Choroid plexus epithelial cell (primary cell): ENCODE measurements around the gene FLNC.

Experiments
- DNase-seq: peaks from one replicate; pipeline ENCODE4 v3.0.0-alpha.2; 2010; ENCODE audit warnings: low read depth
- H3K4me3 ChIP-seq: 2 replicates; pipeline ENCODE4 v1.5.1; 2011; ENCODE audit warnings: low read depth, mild to moderate bottlenecking, control low read depth, low read length, moderate library complexity
- CTCF ChIP-seq: conservative IDR thresholded peaks from 2 replicates; pipeline ENCODE4 v1.5.1; 2011; ENCODE audit warnings: low read depth, mild to moderate bottlenecking, control low read depth, inconsistent platforms, low read length, moderate library complexity

Gene FLNC

DNA sequence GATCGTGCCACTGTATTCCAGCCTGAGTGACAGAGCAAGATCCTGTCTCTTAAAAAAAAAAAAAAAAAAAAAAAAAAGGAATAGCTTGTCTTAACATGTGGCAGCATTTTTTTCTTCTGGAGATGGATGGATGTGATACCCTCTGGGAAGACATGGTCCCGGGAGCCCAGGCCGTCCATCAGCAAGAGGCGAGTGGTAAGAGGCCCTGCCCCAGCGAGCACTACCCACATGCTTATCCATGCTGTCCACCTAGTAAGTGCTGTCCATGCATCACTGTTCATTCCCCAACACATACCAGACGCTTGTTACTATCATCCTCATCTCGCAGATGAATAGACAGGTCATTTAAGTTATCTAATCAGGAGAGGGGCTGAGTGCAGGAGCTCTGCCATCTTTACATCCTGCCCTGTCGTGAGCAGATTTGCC is 45.3 kb downstream of the FLNC start:
- no peak for TF ChIP-seq CTCF
- H3K4me3 ChIP-seq: no peak overlapping the region
- no peak for DNase-seq

DNA sequence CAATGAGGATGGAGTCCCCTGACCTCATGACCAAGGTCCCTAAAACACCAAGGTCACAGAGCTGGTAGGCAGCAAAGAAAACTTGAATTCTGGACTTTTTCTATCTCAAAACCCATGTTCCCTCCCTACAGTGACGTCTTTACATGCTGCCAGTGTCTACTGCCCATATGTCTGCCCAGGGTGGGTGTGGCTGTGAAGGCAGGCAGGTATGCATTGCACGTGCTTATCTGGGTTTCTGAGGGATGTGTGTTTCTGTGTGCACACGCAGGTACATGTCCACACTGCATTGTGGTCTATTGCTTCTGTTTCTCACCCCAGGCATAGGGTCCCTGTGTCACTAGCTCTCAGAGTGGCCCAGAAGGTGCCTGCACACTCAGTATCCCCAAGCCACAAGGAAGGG is 45.9 kb downstream of the FLNC start:
- TF ChIP-seq CTCF: no peak
- DNase-seq: no peak
- no peak overlapping the region for H3K4me3 ChIP-seq

GRCh38 chr7:128876586-128876977 is 46.4 kb downstream of the FLNC start:
- H3K4me3 ChIP-seq: no peak overlapping the region
- DNase-seq: no peak
- no peak for TF ChIP-seq CTCF

DNA sequence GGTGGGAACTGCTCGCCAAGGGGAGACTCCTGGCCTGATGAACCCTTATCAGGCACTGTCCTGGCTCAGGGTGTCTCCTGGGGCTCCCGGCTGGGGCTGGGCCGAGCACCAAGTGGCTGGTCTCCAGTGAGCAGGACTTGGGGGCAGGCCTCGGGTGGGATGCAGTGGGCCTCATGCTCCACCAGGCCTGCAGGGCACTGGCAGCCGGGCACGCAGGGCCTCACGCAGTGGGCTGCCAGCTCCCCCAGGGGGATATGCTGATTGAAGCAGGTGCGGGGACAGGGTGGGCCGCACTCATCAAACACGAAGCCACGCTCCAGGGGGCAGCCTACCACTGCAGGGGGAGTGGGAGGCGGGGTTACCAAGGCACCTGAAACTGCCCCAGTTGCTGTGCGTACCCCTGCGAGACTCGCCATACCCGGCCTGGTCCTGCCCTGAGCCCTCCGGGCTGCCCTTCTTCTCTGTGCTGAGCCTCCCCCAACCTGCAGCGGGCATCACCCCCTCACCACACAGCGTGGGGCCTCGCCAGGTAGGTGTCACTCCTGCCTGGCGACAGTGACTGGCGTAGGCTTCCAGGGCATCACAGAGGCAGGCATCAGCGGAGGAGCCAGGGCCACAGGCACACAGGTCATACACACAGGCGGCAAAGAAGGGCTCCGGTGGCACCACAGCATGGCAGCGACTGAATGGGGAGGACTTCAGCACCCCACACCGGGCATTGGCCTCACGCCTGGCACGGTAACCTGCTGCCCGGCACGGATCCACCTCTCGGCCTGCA is 47.0 kb downstream of the FLNC start:
- H3K4me3 ChIP-seq: no peak overlapping the region
- no peak for TF ChIP-seq CTCF
- DNase-seq: no peak

DNA sequence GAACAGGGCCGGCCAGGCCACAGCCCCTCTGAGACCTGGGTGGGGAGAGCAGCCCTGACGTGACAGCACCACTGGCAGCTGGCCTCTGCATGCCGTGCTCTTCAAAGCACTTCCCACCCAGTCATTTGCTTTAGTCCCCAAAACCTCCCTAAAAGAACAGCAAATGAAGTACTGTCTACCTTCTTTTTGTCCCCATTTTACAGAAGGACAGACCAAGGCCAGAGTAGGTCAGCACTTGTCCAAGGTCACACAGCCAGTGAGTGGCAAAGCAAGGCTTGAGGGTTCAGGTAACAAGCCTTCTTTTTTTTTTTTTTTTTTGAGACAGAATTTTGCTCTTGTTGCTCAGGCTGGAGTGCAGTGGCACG is 47.5 kb downstream of the FLNC start:
- no peak for DNase-seq
- H3K4me3 ChIP-seq: no peak overlapping the region
- no peak for TF ChIP-seq CTCF

- DNase-seq: no peak
- TF ChIP-seq CTCF: no peak
- H3K4me3 ChIP-seq: no peak overlapping the region
These were observed 48.3 kb downstream of the FLNC start for GRCh38 chr7:128878226-128879105.

DNA sequence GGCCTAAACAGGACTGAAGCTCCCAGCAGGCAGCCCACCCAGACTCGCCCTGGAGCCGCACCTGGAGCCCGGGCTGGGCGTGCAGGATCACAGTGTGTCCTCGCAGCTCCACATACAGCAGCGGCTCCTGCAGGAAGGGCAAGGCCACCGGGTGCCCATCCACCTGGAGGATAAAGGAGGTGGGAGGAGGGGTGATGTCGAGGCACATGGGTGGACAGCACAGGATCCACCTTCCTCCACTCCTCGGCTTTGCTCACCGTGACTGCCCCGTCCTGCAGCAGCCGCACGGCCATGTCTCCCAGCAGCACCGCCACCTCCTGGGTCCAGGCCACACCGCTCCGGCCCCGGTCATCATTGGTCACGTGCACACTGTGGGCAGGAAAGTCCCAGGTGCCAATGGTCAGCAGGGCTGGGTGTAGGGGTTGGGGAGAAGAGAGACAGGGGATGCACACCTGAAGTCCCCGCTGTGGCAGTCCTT is 49.3 kb downstream of the FLNC start:
- no peak overlapping the region for H3K4me3 ChIP-seq
- no peak for TF ChIP-seq CTCF
- DNase-seq: no peak
